SK-N-MC (cell line): ENCODE results near the gene PKIB.

ENCODE experiments used
- EZH2 ChIP-seq: fragments of 200-600 bp; sonication (generic); IDR thresholded peaks from one replicate; pipeline ENCODE4 v1.6.1; 2017; ENCODE audit warnings: antibody characterized with exemption
- FOXP2 ChIP-seq: optimal IDR thresholded peaks from 2 replicates; pipeline ENCODE3; 2011; ENCODE audit warnings: mild to moderate bottlenecking, moderate library complexity; ENCODE audit not compliant: insufficient read depth; ENCODE audit errors: extremely low read length, control extremely low read depth
- POLR2AphosphoS5 ChIP-seq: IDR thresholded peaks from 2 replicates; pipeline ENCODE4 v1.6.1; 2012; ENCODE audit warnings: mild to moderate bottlenecking, low read depth, low read length, borderline replicate concordance

DNA sequence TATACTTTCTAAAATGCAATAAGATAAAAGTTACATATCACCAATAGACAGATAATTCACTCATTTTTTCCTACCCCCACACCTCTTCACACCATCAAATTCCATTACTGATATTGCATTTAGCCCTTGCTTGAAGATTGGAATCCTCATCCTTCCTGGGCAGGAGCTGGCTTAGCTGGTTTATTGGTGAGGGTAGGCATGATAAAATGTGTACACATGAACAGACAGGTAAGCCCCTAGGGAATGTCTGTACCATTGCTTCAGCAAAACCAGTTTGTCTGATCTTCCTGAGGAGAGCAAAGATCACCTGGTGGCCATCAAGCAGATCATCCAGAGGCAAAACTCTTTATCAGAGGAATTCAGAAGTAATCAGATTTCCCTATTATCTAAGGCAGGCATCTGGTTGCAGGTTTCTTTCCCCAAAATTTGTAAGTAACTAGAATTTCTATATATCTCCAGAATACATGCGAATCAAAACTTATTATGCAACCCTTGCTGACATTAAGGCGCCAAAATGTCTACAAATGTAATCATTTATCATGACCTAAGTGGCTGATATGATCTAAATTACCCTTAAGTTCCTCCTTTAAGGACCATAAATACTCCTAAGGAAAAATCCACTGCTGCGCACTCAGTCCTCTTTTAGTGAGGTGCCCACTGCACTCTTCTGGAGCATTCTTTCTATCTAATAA lies 162.7 kb downstream of the PKIB start:
- TF ChIP-seq POLR2AphosphoS5 (no peak; the same call in 1 of the 2 replicates), EZH2 (no peak), FOXP2 (no peak)
